Vagina (tissue), 2 donors: ENCODE results near the gene UTP11.

Experiments used
- CTCF ChIP-seq, 3 experiments: fragments of 450-650 bp in 2 of 3; fragments of 200-600 bp in 1 of 3; sonication (generic) in 1 of 3; IDR thresholded peaks; one replicate each; pipeline ENCODE4 v1.5.1; 2017 to 2019; ENCODE audit warnings: antibody characterized with exemption in 3 of 3, mild to moderate bottlenecking in 2 of 3, moderate library complexity in 2 of 3
- POLR2A ChIP-seq, 2 donors: fragments of 450-650 bp; IDR thresholded peaks; one replicate each; pipeline ENCODE4 v1.6.1; 2017; ENCODE audit warnings: antibody characterized with exemption in 2 of 2, mild to moderate bottlenecking in 2 of 2, moderate library complexity in 2 of 2
- POLR2AphosphoS5 ChIP-seq, 2 donors: sonication (generic); formaldehyde crosslinking; IDR thresholded peaks; one replicate each; pipeline ENCODE4 v1.9.0; 2017; ENCODE audit warnings: antibody characterized with exemption in 2 of 2, mild to moderate bottlenecking in 2 of 2, low read depth in 1 of 2; ENCODE audit not compliant: insufficient read depth in 1 of 2

- no peak for TF ChIP-seq CTCF (IDR thresholded peaks at IDR 0.05)
- TF ChIP-seq POLR2A (IDR thresholded peaks at IDR 0.05), result no peak
- TF ChIP-seq POLR2AphosphoS5 (IDR thresholded peaks at IDR 0.05; ENCODE audit: insufficient read depth in 1 of 2, low read depth in 1 of 2), result no peak
These were observed 35.1 kb downstream of the UTP11 start for GRCh38 chr1:38047603-38048141.
